Measurements from ENCODE around the gene METTL9. TPM values are rescaled to one million over a fixed set of nuclear protein-coding genes. Genes with fewer than 3 reads are reported as not detected.

METTL9 gene
- total and polyA plus RNA-seq, 2 of the 13 experiments (the other 11 are each of a cell fraction or from before 2014, with no cell fraction given), result 123 to 204 TPM

DNA sequence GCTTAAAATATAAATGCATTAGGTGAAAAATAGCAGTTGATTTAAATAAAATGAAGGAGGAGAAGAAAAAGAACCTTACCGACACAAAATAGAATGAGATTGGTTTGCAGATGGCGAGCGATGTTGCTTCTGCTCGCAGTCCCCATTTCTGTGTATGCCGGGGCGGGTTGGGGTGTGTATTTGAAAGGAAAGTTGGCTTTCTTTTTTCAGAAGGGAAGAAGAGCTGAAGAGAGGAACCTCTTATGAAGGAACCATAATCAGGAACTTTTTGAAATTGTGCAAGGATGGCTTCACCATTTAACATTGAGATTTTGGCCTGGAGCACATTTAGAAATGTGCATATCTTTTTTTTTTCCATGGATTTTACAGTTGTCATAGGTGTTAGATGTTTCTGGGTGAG, 53.1 kb downstream of the METTL9 start, which contains the start of gene IGSF6 (continued):
- TF ChIP-seq, protein P1, sequence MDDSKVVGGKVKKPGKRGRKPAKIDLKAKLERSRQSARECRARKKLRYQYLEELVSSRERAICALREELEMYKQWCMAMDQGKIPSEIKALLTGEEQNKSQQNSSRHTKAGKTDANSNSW (CRISPR knock-in tag; IDR thresholded peaks at IDR 0.05; ENCODE audit: borderline replicate concordance), result no peak
- TF ChIP-seq NCOR1 (IDR thresholded peaks at IDR 0.05; ENCODE audit: borderline replicate concordance, low read length), result no peak
- TF ChIP-seq PHF21A (CRISPR knock-in tag; IDR thresholded peaks at IDR 0.05), result no peak
- no peak for TF ChIP-seq TRIM24 (CRISPR knock-in tag; IDR thresholded peaks at IDR 0.05)
- TF ChIP-seq ZBTB3 (CRISPR knock-in tag; IDR thresholded peaks at IDR 0.05; ENCODE audit: borderline replicate concordance, low read depth), result no peak
- no peak for TF ChIP-seq ISX (CRISPR knock-in tag; conservative IDR thresholded peaks at IDR 0.05)

DNA sequence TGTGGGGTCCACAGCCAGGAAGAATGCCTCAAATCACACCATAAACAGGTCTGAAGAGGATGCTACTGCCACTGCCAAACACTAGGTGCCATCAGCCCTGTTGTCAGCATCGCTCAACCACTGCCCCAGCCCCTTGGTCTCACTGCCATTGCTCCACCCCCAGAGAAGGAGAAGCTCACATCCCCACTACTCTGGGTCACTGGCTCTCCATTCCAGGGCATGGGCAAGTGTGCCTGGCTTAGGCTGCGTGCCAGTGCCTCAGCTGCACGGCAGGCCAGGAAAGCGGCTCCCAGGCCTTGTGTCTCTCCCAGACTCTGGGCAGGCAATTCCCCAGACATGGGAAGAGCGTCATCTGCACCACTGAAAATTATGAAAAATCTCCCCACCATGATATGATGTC, 54.2 kb downstream of the METTL9 start:
- FAIRE-seq, result no peak
- 98% methylated on average over 5 of the region's 5 CpGs for WGBS (ENCODE audit: low lambda C conversion rate)
- H3K36me3 ChIP-seq (replicated peaks in 1 of 2; ENCODE audit: control insufficient read depth in 1 of 2, insufficient read depth in 2 of 2, low read length in 2 of 2), result peaks cover 11 to 29% of the 10 kb centered on the region in 2 experiments
- H2AFZ ChIP-seq (ENCODE audit: low read length), result no peak overlapping the region
- ChIA-PET POLR2A (no interaction called here), CTCF (ENCODE audit: low intra/inter-chr PET ratio, low total read pairs) (no interaction called here)
- H3K4me1 ChIP-seq (ENCODE audit: insufficient read depth, low read length), result no peaks in the 10 kb centered on the region
- intact Hi-C loops (cut with micrococcal nuclease; ENCODE audit: unreplicated experiment) (no loop called here), in situ Hi-C loops (cut with HindIII; ENCODE audit: extremely low pct_ligation_motif_present, low pct_unique_long_range_greater_than_20kb) (no loop called here)
- H3K27me3 ChIP-seq (ENCODE audit: control insufficient read depth in 1 of 2, insufficient read depth in 2 of 2, low read length in 2 of 2), result no peaks in the 10 kb centered on the region
- DNase-seq (ENCODE audit: low spot score), result no peak
- no peak overlapping the region for H3K9ac ChIP-seq (ENCODE audit: insufficient read depth, low read depth, low read length)
- no peaks in the 10 kb centered on the region for H3K79me2 ChIP-seq (ENCODE audit: insufficient read depth, low read length)
- TF ChIP-seq ETV6 (CRISPR knock-in tag; conservative IDR thresholded peaks at IDR 0.05) (no peak), TBX3 (IDR thresholded peaks at IDR 0.05; ENCODE audit: borderline replicate concordance) (no peak), SETDB1 (CRISPR knock-in tag; IDR thresholded peaks at IDR 0.05; ENCODE audit: borderline replicate concordance) (no peak), PHF20 (CRISPR knock-in tag; IDR thresholded peaks at IDR 0.05) (0 out of 2 replicates have a peak, but pooled peaks have one; percentile 18), ZNF737 (CRISPR knock-in tag; IDR thresholded peaks at IDR 0.05; ENCODE audit: borderline replicate concordance) (0 out of 2 replicates have a peak, but pooled peaks have one; percentile 21)
- TF ChIP-seq, protein P2, sequence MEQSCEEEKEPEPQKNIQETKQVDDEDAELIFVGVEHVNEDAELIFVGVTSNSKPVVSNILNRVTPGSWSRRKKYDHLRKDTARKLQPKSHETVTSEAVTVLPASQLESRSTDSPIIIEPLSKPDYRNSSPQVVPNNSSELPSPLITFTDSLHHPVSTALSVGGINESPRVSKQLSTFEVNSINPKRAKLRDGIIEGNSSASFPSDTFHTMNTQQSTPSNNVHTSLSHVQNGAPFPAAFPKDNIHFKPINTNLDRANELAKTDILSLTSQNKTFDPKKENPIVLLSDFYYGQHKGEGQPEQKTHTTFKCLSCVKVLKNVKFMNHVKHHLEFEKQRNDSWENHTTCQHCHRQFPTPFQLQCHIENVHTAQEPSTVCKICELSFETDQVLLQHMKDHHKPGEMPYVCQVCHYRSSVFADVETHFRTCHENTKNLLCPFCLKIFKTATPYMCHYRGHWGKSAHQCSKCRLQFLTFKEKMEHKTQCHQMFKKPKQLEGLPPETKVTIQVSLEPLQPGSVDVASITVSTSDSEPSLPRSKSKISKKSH (CRISPR knock-in tag; IDR thresholded peaks at IDR 0.05; ENCODE audit: borderline replicate concordance), result 0 out of 2 replicates have a peak, but pooled peaks have one; percentile 16
- no peak overlapping the region for H3K4me2 ChIP-seq (ENCODE audit: low read depth, low read length)
- H3K4me3 ChIP-seq (replicated peaks in 1 of 3; ENCODE audit: insufficient read depth in 1 of 3, low read depth in 2 of 3, low read length in 3 of 3), result no peak overlapping the region
- ATAC-seq, result no peak; the same call in 2 of the 3 replicates
- H4K20me1 ChIP-seq (ENCODE audit: insufficient read depth, low read length), result no peaks in the 10 kb centered on the region
- BruUV-seq (replicated peaks), result no TSS peak
- H3K27ac ChIP-seq (ENCODE audit: extremely low read length, insufficient read depth, low read length), result no peak overlapping the region
- H3K9me3 ChIP-seq (ENCODE audit: low read length), result no peaks in the 10 kb centered on the region

All from HepG2 (cell line).